HUES6 (cell line): ENCODE measurements around the gene PTPRM.

Experiments used
- H3K27ac ChIP-seq: 2 replicates; pipeline ENCODE4 v1.7.0; 2013; ENCODE audit warnings: low read depth, mild to moderate bottlenecking, low read length, inconsistent platforms
- H3K27me3 ChIP-seq: 2 replicates; pipeline ENCODE4 v1.6.1; 2013; ENCODE audit warnings: low read length; ENCODE audit not compliant: control insufficient read depth, insufficient read depth
- H3K36me3 ChIP-seq: 2 replicates; pipeline ENCODE4 v1.6.1; 2013; ENCODE audit warnings: low read length; ENCODE audit not compliant: control insufficient read depth, insufficient read depth
- H3K4me1 ChIP-seq: 2 replicates; pipeline ENCODE4 v1.6.1; 2013; ENCODE audit warnings: low read length; ENCODE audit not compliant: control insufficient read depth, insufficient read depth
- H3K4me3 ChIP-seq: 2 replicates; pipeline ENCODE4 v1.5.1; 2013; ENCODE audit warnings: low read depth, low read length
- H3K9ac ChIP-seq: one replicate; pipeline ENCODE4 v1.6.1; 2013; ENCODE audit warnings: mild to moderate bottlenecking, low read length
- H3K9me3 ChIP-seq: 2 replicates; pipeline ENCODE4 v1.6.1; 2013; ENCODE audit warnings: low read depth, low read length; ENCODE audit not compliant: control insufficient read depth, insufficient read depth

The PTPRM gene

GRCh38 chr18:7676253-7676873, 109.2 kb downstream of the PTPRM start:
- Histone ChIP-seq H3K27me3 (no peaks in the 10 kb centered on the region), H3K4me3 (no peak overlapping the region), H3K9me3 (no peaks in the 10 kb centered on the region), H3K27ac (no peak overlapping the region), H3K4me1 (no peaks in the 10 kb centered on the region), H3K36me3 (no peaks in the 10 kb centered on the region), H3K9ac (no peak overlapping the region)

GRCh38 chr18:7677001-7677400, 109.9 kb downstream of the PTPRM start:
- Histone ChIP-seq H3K4me3 (no peak overlapping the region), H3K27ac (no peak overlapping the region), H3K36me3 (no peaks in the 10 kb centered on the region), H3K4me1 (no peaks in the 10 kb centered on the region), H3K27me3 (no peaks in the 10 kb centered on the region), H3K9me3 (no peaks in the 10 kb centered on the region), H3K9ac (no peak overlapping the region)

- H3K9ac ChIP-seq = no peak overlapping the region
- no peaks in the 10 kb centered on the region for H3K36me3 ChIP-seq
- no peaks in the 10 kb centered on the region for H3K9me3 ChIP-seq
- no peaks in the 10 kb centered on the region for H3K27me3 ChIP-seq
- H3K4me3 ChIP-seq = no peak overlapping the region
- H3K27ac ChIP-seq = no peak overlapping the region
- H3K4me1 ChIP-seq = no peaks in the 10 kb centered on the region
Observed at GRCh38 chr18:7677424-7677823, 110.3 kb downstream of the PTPRM start.

- H3K27ac ChIP-seq = no peak overlapping the region
- H3K4me1 ChIP-seq = peaks cover 4% of the 10 kb centered on the region
- no peak overlapping the region for H3K4me3 ChIP-seq
- H3K9ac ChIP-seq = no peak overlapping the region
- H3K9me3 ChIP-seq = no peaks in the 10 kb centered on the region
- no peaks in the 10 kb centered on the region for H3K36me3 ChIP-seq
- no peaks in the 10 kb centered on the region for H3K27me3 ChIP-seq
Observed at GRCh38 chr18:7678389-7678788, 111.3 kb downstream of the PTPRM start.

- H3K9me3 ChIP-seq = no peaks in the 10 kb centered on the region
- H3K27me3 ChIP-seq = no peaks in the 10 kb centered on the region
- H3K4me1 ChIP-seq = peaks cover 8% of the 10 kb centered on the region
- H3K36me3 ChIP-seq = no peaks in the 10 kb centered on the region
- H3K4me3 ChIP-seq = no peak overlapping the region
- no peak overlapping the region for H3K27ac ChIP-seq
- no peak overlapping the region for H3K9ac ChIP-seq
Observed at GRCh38 chr18:7678801-7679200, 111.7 kb downstream of the PTPRM start.

GRCh38 chr18:7681298-7681697, 114.2 kb downstream of the PTPRM start:
- H3K27ac ChIP-seq = no peak overlapping the region

GRCh38 chr18:7682321-7682720, 115.2 kb downstream of the PTPRM start:
- Histone ChIP-seq H3K27ac (no peak overlapping the region), H3K9ac (no peak overlapping the region), H3K4me1 (peaks cover 21% of the 10 kb centered on the region), H3K9me3 (no peaks in the 10 kb centered on the region), H3K4me3 (no peak overlapping the region), H3K36me3 (no peaks in the 10 kb centered on the region), H3K27me3 (no peaks in the 10 kb centered on the region)

More at GRCh38 chr18:7681298-7681697, 114.2 kb downstream of the PTPRM start:
- Histone ChIP-seq H3K9ac (no peak overlapping the region), H3K4me3 (no peak overlapping the region), H3K27me3 (no peaks in the 10 kb centered on the region), H3K4me1 (peaks cover 21% of the 10 kb centered on the region), H3K36me3 (no peaks in the 10 kb centered on the region), H3K9me3 (no peaks in the 10 kb centered on the region)

- no peak overlapping the region for H3K27ac ChIP-seq
Observed at GRCh38 chr18:7683753-7684152, 116.6 kb downstream of the PTPRM start.

GRCh38 chr18:7684357-7684756, 117.2 kb downstream of the PTPRM start:
- no peak overlapping the region for H3K4me3 ChIP-seq
- H3K9me3 ChIP-seq = no peaks in the 10 kb centered on the region
- H3K4me1 ChIP-seq = peaks cover 21% of the 10 kb centered on the region
- H3K27me3 ChIP-seq = no peaks in the 10 kb centered on the region
- H3K9ac ChIP-seq = no peak overlapping the region
- no peaks in the 10 kb centered on the region for H3K36me3 ChIP-seq
- no peak overlapping the region for H3K27ac ChIP-seq

More at GRCh38 chr18:7683753-7684152, 116.6 kb downstream of the PTPRM start:
- no peaks in the 10 kb centered on the region for H3K27me3 ChIP-seq
- H3K36me3 ChIP-seq = no peaks in the 10 kb centered on the region
- H3K9ac ChIP-seq = no peak overlapping the region
- no peaks in the 10 kb centered on the region for H3K9me3 ChIP-seq
- H3K4me3 ChIP-seq = no peak overlapping the region
- peaks cover 21% of the 10 kb centered on the region for H3K4me1 ChIP-seq

GRCh38 chr18:7684966-7685365, 117.8 kb downstream of the PTPRM start:
- H3K4me3 ChIP-seq = no peak overlapping the region
- H3K9ac ChIP-seq = no peak overlapping the region
- H3K4me1 ChIP-seq = peaks cover 21% of the 10 kb centered on the region
- no peaks in the 10 kb centered on the region for H3K9me3 ChIP-seq
- no peaks in the 10 kb centered on the region for H3K36me3 ChIP-seq
- H3K27ac ChIP-seq = 0 out of 2 replicates have a peak overlapping the region, but pooled peaks have one; percentile 14
- H3K27me3 ChIP-seq = no peaks in the 10 kb centered on the region

GRCh38 chr18:7686278-7686677, 119.2 kb downstream of the PTPRM start:
- H3K27ac ChIP-seq = no peak overlapping the region
- no peaks in the 10 kb centered on the region for H3K27me3 ChIP-seq
- H3K36me3 ChIP-seq = no peaks in the 10 kb centered on the region
- no peak overlapping the region for H3K4me3 ChIP-seq
- H3K9me3 ChIP-seq = no peaks in the 10 kb centered on the region
- H3K9ac ChIP-seq = no peak overlapping the region
- peaks cover 21% of the 10 kb centered on the region for H3K4me1 ChIP-seq
